ENCODE data around the gene SELENOP.

The SELENOP gene

GRCh38 chr5:42753099-42753498 lies 58.6 kb downstream of the SELENOP start:
- TF ChIP-seq, protein P1, sequence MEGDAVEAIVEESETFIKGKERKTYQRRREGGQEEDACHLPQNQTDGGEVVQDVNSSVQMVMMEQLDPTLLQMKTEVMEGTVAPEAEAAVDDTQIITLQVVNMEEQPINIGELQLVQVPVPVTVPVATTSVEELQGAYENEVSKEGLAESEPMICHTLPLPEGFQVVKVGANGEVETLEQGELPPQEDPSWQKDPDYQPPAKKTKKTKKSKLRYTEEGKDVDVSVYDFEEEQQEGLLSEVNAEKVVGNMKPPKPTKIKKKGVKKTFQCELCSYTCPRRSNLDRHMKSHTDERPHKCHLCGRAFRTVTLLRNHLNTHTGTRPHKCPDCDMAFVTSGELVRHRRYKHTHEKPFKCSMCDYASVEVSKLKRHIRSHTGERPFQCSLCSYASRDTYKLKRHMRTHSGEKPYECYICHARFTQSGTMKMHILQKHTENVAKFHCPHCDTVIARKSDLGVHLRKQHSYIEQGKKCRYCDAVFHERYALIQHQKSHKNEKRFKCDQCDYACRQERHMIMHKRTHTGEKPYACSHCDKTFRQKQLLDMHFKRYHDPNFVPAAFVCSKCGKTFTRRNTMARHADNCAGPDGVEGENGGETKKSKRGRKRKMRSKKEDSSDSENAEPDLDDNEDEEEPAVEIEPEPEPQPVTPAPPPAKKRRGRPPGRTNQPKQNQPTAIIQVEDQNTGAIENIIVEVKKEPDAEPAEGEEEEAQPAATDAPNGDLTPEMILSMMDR (IDR thresholded peaks at IDR 0.05; ENCODE audit: low read depth, low read length): no peak

DNA sequence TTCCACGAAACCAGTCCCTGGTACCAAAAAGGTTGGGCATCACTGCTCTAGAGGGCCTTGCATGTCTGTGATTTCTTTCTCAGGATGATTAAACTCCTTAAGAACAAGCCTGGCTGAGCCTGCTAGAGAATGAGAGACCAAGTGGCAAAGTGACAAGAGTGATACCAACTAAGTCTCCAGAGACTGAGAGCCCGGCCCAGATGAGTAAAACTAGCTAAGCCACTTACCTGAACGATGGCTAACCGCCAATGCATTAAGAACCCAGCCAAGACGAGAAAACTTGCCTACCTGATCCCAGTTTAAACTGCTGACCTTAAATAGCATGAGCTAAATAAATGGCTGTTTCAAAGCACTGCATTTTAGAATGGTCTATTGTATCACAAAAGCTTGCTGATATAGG lies 60.6 kb downstream of the SELENOP start:
- no peak overlapping the region for H3K4me3 ChIP-seq (ENCODE audit: low read depth, low read length)
- TF ChIP-seq, protein P1 (IDR thresholded peaks at IDR 0.05; ENCODE audit: low read depth, low read length): no peak

More at GRCh38 chr5:42753099-42753498, 58.6 kb downstream of the SELENOP start:
- no peak overlapping the region for H3K4me3 ChIP-seq (ENCODE audit: low read depth, low read length)

DNA sequence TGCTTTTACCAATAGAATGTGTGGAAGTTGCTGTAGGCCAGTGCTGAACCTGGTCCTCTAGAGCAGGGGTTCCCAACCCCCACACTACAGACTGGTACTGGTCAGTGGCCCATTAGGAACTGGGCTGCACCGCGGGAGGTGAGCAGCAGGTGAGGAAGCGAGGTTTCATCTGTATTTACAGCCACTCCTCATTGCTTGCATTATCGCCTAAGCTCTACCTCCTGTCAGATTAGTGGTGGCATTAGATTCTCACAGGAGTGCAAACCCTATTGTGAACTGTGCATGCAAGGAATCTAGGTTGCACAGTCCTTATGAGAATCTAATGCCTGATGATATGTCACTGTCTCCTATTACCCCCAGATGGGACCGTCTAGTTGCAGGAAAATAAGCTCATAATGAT lies 61.2 kb downstream of the SELENOP start:
- no peak overlapping the region for H3K4me3 ChIP-seq (ENCODE audit: low read depth, low read length)
- TF ChIP-seq, protein P1 (IDR thresholded peaks at IDR 0.05; ENCODE audit: low read depth, low read length): no peak

Measured in WI38 (cell line).